Measurements from ENCODE around the gene PRDM16. TPM values are rescaled to one million over a fixed set of nuclear protein-coding genes. Genes with fewer than 3 reads are reported as not detected.

Gene PRDM16
- polyA plus RNA-seq, 1 donor = 0.62 TPM

- DNase-seq (ENCODE audit: low read depth) = no peak
Measured at GRCh38 chr1:3336641-3337630, 267.9 kb downstream of the PRDM16 start.

- DNase-seq (ENCODE audit: low read depth) = no peak
Measured at GRCh38 chr1:3337798-3338724, 269.1 kb downstream of the PRDM16 start.

- DNase-seq (ENCODE audit: low read depth) = no peak
Measured at GRCh38 chr1:3338725-3339070, 269.7 kb downstream of the PRDM16 start.

DNA sequence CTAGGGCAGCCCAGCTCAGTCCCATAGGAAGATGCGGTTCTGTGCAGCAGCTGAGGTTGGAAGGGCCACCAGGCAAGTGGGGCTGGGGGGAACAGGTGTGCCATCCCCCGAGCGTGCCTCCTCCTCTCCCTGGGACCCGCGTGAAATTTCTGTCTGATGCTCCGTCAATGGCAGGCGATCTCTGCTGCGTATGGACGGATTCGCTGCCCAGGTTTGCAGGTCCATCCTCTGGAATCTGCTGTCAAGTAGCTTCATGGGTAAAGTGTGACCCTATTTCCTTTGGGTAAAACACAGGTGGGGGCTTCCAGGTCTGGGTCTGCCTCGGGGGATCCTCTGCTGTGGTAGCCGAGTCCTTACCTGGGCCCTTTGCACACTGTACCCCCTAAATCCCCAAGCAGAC, 270.9 kb downstream of the PRDM16 start:
- DNase-seq (ENCODE audit: low read depth) = no peak

- DNase-seq (ENCODE audit: low read depth) = no peak
Measured at GRCh38 chr1:3340548-3341235, 271.7 kb downstream of the PRDM16 start.

- no peak for DNase-seq (ENCODE audit: low read depth)
Measured at GRCh38 chr1:3341236-3341994, 272.4 kb downstream of the PRDM16 start.

GRCh38 chr1:3342960-3343359, 274.0 kb downstream of the PRDM16 start:
- DNase-seq (ENCODE audit: low read depth) = no peak

GRCh38 chr1:3344395-3344794, 275.4 kb downstream of the PRDM16 start:
- DNase-seq (ENCODE audit: low read depth) = no peak

GRCh38 chr1:3345792-3346191, 276.8 kb downstream of the PRDM16 start:
- no peak for DNase-seq (ENCODE audit: low read depth)

- no peak for DNase-seq (ENCODE audit: low read depth)
Measured at GRCh38 chr1:3346478-3346877, 277.5 kb downstream of the PRDM16 start.

DNA sequence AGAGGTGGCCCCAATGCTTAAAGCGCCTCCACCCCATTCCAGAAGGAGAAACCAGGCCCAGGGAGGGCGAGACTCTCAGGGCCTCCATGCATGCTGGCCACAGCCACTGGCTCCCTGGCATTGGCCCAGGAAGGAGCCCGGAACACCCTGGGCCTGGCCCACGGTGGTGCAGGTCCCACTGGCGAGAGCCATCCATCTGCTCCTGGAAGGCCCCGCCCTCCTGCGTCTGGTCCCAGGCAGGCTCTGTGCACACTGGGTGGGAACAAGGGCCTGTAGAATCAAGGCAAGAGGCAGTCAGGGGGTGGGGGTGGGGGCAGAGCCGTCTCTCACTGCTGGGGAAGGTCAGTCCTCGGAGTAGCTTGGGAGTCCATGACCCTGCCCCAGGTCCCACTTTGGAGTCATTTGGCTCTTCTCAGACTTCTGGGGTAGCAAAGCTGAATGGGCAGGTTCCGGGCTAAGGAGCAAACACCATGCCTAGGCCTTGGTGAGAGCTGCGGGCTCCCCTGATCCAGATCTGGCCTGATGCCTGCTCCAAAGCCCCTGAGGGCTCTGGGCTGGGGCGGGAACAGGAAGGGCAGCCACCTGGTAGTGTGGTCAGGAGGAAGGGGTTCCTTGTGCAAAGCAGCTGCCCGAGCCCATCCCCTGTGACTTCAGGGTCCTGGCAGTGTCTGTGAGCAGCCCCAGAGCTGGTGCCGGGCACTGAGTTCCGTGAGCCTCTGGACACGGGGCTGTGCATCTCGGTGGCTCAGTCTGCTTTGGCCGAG, 278.4 kb downstream of the PRDM16 start:
- DNase-seq (ENCODE audit: low read depth) = no peak

DNA sequence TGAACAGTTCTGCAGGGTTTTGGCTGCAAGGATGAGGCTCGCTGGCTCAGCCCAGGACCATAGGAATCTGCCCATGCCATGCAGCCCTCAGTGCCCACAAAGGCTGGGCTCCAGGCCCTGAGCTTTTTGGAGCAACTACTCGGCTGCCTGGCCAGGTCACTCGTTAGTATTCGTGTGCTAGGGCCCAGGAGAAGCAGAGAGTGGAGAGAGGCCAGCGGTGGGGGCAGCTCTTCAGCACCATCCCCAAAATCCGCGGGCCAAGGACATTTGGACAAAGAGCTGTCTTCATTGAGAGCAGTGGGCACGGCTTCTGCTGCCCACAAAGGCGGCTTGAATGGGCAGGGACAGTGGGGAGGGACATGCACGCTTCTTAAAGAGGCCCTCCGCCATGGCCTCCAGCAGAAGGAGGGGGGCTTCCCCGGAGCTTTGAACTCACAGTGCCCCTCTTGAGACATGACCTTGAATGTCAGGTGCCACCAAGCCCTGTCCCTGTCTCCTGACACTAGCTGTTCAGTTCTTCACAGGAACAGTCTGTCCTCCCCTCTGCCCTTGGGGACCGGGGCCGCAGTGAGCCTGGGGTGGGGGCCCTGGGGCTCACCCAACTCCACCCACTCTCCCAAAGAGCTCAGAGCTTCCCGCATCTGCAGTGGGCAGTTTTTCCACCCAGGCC, 279.3 kb downstream of the PRDM16 start:
- no peak for DNase-seq (ENCODE audit: low read depth)

GRCh38 chr1:3349161-3349967, 280.4 kb downstream of the PRDM16 start:
- no peak for DNase-seq (ENCODE audit: low read depth)

GRCh38 chr1:3349968-3350299, 280.9 kb downstream of the PRDM16 start:
- no peak for DNase-seq (ENCODE audit: low read depth)

DNA sequence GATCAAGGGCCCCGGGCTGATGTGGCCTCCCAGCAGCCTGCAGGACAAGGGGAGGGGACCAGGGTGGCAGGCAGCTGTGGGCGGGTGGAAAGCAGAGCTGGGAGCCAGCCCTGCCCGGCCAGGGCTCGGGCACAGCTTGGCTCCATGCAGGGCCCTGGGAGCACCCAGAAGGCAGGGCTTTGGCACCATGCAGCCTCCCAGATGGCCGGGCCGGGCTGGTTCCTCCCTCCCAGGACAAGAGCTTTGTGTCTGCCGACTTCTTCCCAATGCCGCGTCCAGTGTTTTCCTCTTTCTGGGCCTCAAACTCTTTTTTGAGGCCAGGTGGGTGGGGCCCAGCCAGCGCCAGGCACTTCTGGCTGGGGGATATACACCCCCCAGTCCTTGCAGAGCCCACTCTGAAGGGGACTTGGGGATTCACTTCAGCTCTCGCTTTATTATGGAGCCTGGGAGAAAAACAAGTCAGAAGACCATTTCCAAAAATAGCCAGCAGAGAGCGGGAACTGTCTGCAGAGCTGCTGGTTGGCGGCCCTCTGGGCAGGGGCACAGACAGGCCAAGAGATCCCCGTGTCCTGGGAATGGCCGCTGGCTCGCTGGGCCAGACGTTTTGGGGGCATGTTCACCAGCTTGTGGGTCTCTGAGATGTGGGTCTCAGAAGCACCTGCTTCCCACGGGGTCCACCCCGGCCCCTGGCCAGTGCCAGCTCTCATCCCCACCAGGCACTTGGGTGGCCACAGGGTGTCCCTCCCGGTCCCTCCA, 281.7 kb downstream of the PRDM16 start:
- no peak for DNase-seq (ENCODE audit: low read depth)

- no peak for DNase-seq (ENCODE audit: low read depth)
Measured at GRCh38 chr1:3351449-3352298, 282.7 kb downstream of the PRDM16 start.

DNA sequence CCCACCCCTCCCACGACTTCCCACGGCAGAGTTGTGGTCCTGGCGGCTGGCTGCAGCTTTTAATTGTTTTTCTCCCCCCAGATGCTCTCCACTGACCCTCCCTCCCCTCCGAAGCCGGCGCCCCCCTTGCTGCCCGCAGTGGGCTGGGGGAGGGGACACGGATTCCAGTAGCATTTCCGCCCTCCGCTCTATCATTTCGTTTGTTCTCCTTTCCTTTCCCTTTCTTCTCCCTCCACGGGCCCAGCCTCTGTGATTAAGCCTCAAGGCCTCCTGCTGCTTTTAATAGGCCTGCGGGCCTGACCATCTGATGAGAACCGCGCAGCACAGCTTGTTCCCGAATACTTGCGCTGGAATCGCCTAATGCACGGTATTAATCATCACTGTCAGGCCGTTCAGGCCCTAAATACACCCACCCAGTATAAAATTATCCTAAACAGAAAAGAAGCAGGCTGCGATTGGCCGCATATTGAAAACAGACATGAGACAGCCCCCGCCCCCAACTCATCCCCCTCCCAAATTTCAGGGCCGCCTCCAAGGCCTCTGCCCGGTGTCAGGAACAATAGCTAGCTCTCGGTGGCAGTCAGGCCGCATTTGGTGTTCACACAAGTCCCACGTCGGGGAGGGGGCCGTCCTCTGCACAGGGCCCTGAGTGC, 283.4 kb downstream of the PRDM16 start:
- no peak for DNase-seq (ENCODE audit: low read depth)
